HG03196 (cell line): ENCODE results near the gene CCRL2.
"Not testable (repeated sequence)": the region's sequence is repeated elsewhere in the genome, so short reads cannot be mapped to it uniquely, and the experiment has no call there.

ENCODE experiments used
- ATAC-seq: cut with Tn5 transposase; IDR thresholded peaks from one replicate; pipeline ENCODE4 v1.9.1; 2021; ENCODE audit not compliant: unreplicated experiment

CCRL2 gene

GRCh38 chr3:46427404-46427803 is 20.3 kb downstream of the CCRL2 start:
- ATAC-seq, result not testable (repeated sequence)

GRCh38 chr3:46427916-46428833 is 21.1 kb downstream of the CCRL2 start:
- no peak for ATAC-seq

GRCh38 chr3:46429250-46429649 is 22.2 kb downstream of the CCRL2 start:
- ATAC-seq, result no peak

- no peak for ATAC-seq
Measured at GRCh38 chr3:46429671-46430070, 22.6 kb downstream of the CCRL2 start.

GRCh38 chr3:46430879-46431278 is 23.8 kb downstream of the CCRL2 start:
- not testable (repeated sequence) for ATAC-seq

- ATAC-seq, result not testable (repeated sequence)
Measured at GRCh38 chr3:46431905-46432304, 24.8 kb downstream of the CCRL2 start.

GRCh38 chr3:46433118-46433517 is 26.1 kb downstream of the CCRL2 start:
- not testable (repeated sequence) for ATAC-seq

- ATAC-seq, result no peak
Measured at GRCh38 chr3:46433841-46434240, 26.8 kb downstream of the CCRL2 start.

- no peak for ATAC-seq
Measured at GRCh38 chr3:46435081-46435726, 28.1 kb downstream of the CCRL2 start.

GRCh38 chr3:46438831-46439230 is 31.8 kb downstream of the CCRL2 start:
- no peak for ATAC-seq

GRCh38 chr3:46440531-46441294 is 33.7 kb downstream of the CCRL2 start:
- peak; percentile 65 for ATAC-seq

- ATAC-seq, result no peak
Measured at GRCh38 chr3:46442576-46443530, 35.8 kb downstream of the CCRL2 start.

- ATAC-seq, result no peak
Measured at GRCh38 chr3:46447228-46447985, 40.3 kb downstream of the CCRL2 start.

GRCh38 chr3:46448721-46449120 is 41.7 kb downstream of the CCRL2 start:
- ATAC-seq, result no peak

GRCh38 chr3:46449755-46450552 is 42.9 kb downstream of the CCRL2 start:
- no peak for ATAC-seq

GRCh38 chr3:46453526-46454208 is 46.6 kb downstream of the CCRL2 start:
- ATAC-seq, result no peak

- ATAC-seq, result no peak
Measured at GRCh38 chr3:46454209-46454595, 47.1 kb downstream of the CCRL2 start.

GRCh38 chr3:46454606-46455005 is 47.5 kb downstream of the CCRL2 start:
- ATAC-seq, result no peak
